Pancreas (tissue), 10 donors: Measurements from ENCODE around the gene C4BPB. TPM values are rescaled to one million over a fixed set of nuclear protein-coding genes. Genes with fewer than 3 reads are reported as not detected.

Experiments used
- ATAC-seq, 4 donors: fragments of 200-7000 bp; cut with Tn5 transposase; one replicate each; pipeline versions ENCODE4 v1.8.0 to v1.9.1; 2020; ENCODE audit warnings: mild to moderate bottlenecking in 4 of 4, moderate library complexity in 4 of 4
- DNase-seq, 6 donors: peaks; one replicate each; pipeline ENCODE4 v3.0.0-alpha.2; 2020
- FAIRE-seq: peaks from 2 replicates; lab custom pipeline; 2012; peaks lifted over from hg19 to GRCh38; lab: Jason Lieb, UNC
- H3K27ac ChIP-seq, 4 donors: fragments of 200-600 bp; sonication (generic); 1 replicate in 3 of 4; 2 replicates in 1 of 4; pipeline versions ENCODE4 v1.5.0 to v1.8.0; 2020
- H3K27me3 ChIP-seq, 4 donors: fragments of 200-600 bp; one replicate each; pipeline ENCODE4 v1.8.0; 2021
- H3K36me3 ChIP-seq, 3 donors: fragments of 200-600 bp; sonication (generic) in 1 of 3; one replicate each; pipeline versions ENCODE4 v1.5.0 to v1.8.0; 2020 to 2021
- H3K4me1 ChIP-seq, 3 donors: fragments of 200-600 bp; one replicate each; pipeline ENCODE4 v1.8.0; 2021
- H3K4me3 ChIP-seq, 4 donors: fragments of 200-600 bp; sonication (generic) in 2 of 4; one replicate each; pipeline versions ENCODE4 v1.5.0 to v1.8.0; 2020 to 2021
- H3K9me3 ChIP-seq, 4 donors: fragments of 200-600 bp; one replicate each; pipeline ENCODE4 v1.8.0; 2021
- CTCF ChIP-seq, 4 donors: fragments of 200-600 bp; sonication (generic) in 3 of 4; IDR thresholded peaks; one replicate each; pipeline versions ENCODE4 v1.5.0 to v1.8.0; 2021; ENCODE audit warnings: antibody characterized with exemption in 4 of 4
- WGBS, 2 donors: extraction: QIAGEN DNeasy Blood & Tissue Kit; methylation state at CpG; one replicate each; pipeline ENCODE4 v1.1.7; 2013; 5-methylcytosine and 5-hydroxymethylcytosine counted together
- intact Hi-C, 3 donors: fragments of 100-400 bp; cut with DNase I; formaldehyde crosslinking; loops; one replicate each; pipeline versions ENCODE4 v1.11.1 to v1.14.2; 2022
- polyA plus RNA-seq, 2 donors: library from polyadenylated mRNA; stranded (reverse); fragments of 200-250 nt; gene quantifications; one replicate each; pipeline ENCODE4 v1.2.3, GENCODE V29; 2013
- total RNA-seq, 6 donors: library from RNA; stranded (reverse); fragmentation: NEBNext Ultra II Directional in 4 of 6; extraction: Animal tissue kit (Norgen Biotek cat#: 25700) in 4 of 6; gene quantifications; one replicate each; pipeline versions ENCODE4 v1.2.1 to v1.2.4, GENCODE V29; 2021 to 2023
- donor health status: healthy with polysubstance abuse.
- donor health status: DM: no; HTN: no; CAD: no; lungs with moderate emphysema.
- donor health status: DM: no; HTN: no; CAD: no.
- donor health status: control.
- donor health status: control.
- donor health status: Bipolar disorder and iron deficiency.
- donor health status: DM: yes; HTN: yes; CAD: no.
- donor health status: DM: no; HTN: no; CAD: no.
- donor health status: DM: no; HTN: no; CAD: no.
- donor health status: DM: yes; HTN: yes; CAD: no.

C4BPB gene
- total and polyA plus RNA-seq, 8 donors, result 1.6 to 34.1 (median 4.2) TPM

GRCh38 chr1:207071426-207071825, 17.2 kb upstream of the C4BPB start:
- Histone ChIP-seq H3K4me3 (no peak overlapping the region), H3K9me3 (no peaks in the 10 kb centered on the region), H3K36me3 (peaks cover 0 to 3% (median 0%) of the 10 kb centered on the region in 3 donors), H3K4me1 (no peaks in the 10 kb centered on the region), H3K27me3 (no peaks in the 10 kb centered on the region), H3K27ac (no peak overlapping the region)
- FAIRE-seq (no peak), ATAC-seq (no peak), DNase-seq (no peak)
- WGBS, 2 donors, result 87% methylated on average over 6 of the region's 6 CpGs
- no peak for TF ChIP-seq CTCF (IDR thresholded peaks at IDR 0.05)
- intact Hi-C loops, result no loop called here

GRCh38 chr1:207072233-207072632, 16.4 kb upstream of the C4BPB start:
- FAIRE-seq, result no peak
- Histone ChIP-seq H3K27ac (no peak overlapping the region), H3K27me3 (no peaks in the 10 kb centered on the region), H3K9me3 (no peaks in the 10 kb centered on the region), H3K4me1 (no peaks in the 10 kb centered on the region), H3K4me3 (no peak overlapping the region), H3K36me3 (peaks cover 0 to 3% (median 0%) of the 10 kb centered on the region in 3 donors)
- no peak for DNase-seq
- no peak for TF ChIP-seq CTCF (IDR thresholded peaks at IDR 0.05)
- intact Hi-C loops, result no loop called here
- ATAC-seq, result no peak
- WGBS, 2 donors, result 86 to 89% methylated on average over 8 of the region's 8 CpGs

DNA sequence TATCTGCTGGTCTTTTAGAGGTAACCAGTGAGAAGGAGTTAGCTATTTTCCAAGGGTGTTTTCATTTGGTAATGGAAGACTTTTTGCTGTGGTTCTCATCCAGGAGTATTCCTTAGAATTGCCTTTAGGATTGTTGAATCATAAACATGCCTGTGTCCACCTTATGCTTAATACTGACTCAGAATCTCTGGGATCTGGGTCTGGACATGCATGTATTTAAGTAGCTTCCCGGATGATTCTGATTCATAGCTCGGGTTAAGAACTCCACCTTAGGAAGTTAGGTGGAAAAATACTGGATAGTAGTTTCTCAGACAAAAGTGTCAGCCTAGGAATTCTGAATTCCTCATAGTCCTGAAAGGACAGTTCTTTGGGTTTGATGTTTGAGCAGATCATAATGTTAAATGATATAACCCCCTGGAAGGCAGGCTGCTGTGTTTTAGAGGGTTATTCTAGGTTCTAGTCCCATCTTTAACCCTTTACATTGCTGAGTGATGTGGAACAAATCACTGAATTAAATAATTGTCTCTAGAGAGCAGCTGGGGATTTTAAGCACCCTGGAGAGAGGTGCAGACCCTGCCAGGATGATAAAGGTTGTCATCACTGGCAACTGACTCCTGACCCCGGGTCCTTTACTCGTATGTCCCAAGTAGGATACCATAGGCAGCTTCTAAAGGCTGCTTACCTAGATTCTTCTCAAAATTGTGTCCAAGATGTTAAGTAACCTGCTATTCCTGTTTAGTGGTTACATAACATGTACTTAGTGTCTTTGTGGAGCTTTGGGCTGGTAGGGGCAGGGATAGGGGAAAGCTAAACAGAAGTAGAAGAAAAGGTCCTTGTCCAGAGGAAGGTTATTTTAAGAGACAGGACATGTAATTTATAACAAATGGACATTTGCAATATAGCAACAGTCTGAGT, 14.5 kb upstream of the C4BPB start:
- Histone ChIP-seq H3K4me1 (no peaks in the 10 kb centered on the region), H3K36me3 (no peaks in the 10 kb centered on the region), H3K9me3 (no peaks in the 10 kb centered on the region), H3K27ac (no peak overlapping the region), H3K27me3 (no peaks in the 10 kb centered on the region), H3K4me3 (no peak overlapping the region)
- DNase-seq (no peak), FAIRE-seq (no peak), ATAC-seq (no peak)
- TF ChIP-seq CTCF (IDR thresholded peaks at IDR 0.05), result no peak
- 69 to 74% methylated on average over 4 of the region's 4 CpGs for WGBS, 2 donors
- intact Hi-C loops, result no loop called here

- H3K4me1 ChIP-seq, result no peaks in the 10 kb centered on the region
- 54 to 66% methylated on average over 5 of the region's 5 CpGs for WGBS, 2 donors
- DNase-seq (no peak), FAIRE-seq (no peak), ATAC-seq (no peak)
- no peaks in the 10 kb centered on the region for H3K27me3 ChIP-seq
- intact Hi-C loops, result no loop called here
- TF ChIP-seq CTCF (IDR thresholded peaks at IDR 0.05), result no peak
- H3K9me3 ChIP-seq, result no peaks in the 10 kb centered on the region
- H3K4me3 ChIP-seq, result no peak overlapping the region
- no peaks in the 10 kb centered on the region for H3K36me3 ChIP-seq
- no peak overlapping the region for H3K27ac ChIP-seq
Measured at GRCh38 chr1:207076181-207076955, 12.3 kb upstream of the C4BPB start.
